Fibroblast of the aortic adventitia (primary cell): ENCODE results near the gene MAP3K12. TPM values are rescaled to one million over a fixed set of nuclear protein-coding genes. Genes with fewer than 3 reads are reported as not detected.

Source experiments
- DNase-seq: peaks from one replicate; pipeline ENCODE4 v3.0.0-alpha.2; 2010; ENCODE audit warnings: low read depth
- H3K4me3 ChIP-seq: 2 replicates; pipeline ENCODE4 v1.5.1; 2011; ENCODE audit warnings: low read depth, mild to moderate bottlenecking, control low read depth, low read length, moderate library complexity
- total RNA-seq: library from RNA; depleted of rRNA; stranded (reverse); fragments of >200 nt; gene quantifications from 2 replicates; pipeline ENCODE4 v1.2.3, GENCODE V29; 2012; ENCODE audit warnings: low replicate concordance
- TF ChIP-seq, protein P1 (sequence below): IDR thresholded peaks from 2 replicates; pipeline ENCODE4 v1.5.1; 2011; ENCODE audit warnings: mild to moderate bottlenecking, low read length, control low read depth, inconsistent platforms; ENCODE audit not compliant: insufficient read depth

MAP3K12 gene
- total RNA-seq, 1 donor, result 32.1 TPM

- DNase-seq, result peak; percentile 69
- TF ChIP-seq, protein P1, sequence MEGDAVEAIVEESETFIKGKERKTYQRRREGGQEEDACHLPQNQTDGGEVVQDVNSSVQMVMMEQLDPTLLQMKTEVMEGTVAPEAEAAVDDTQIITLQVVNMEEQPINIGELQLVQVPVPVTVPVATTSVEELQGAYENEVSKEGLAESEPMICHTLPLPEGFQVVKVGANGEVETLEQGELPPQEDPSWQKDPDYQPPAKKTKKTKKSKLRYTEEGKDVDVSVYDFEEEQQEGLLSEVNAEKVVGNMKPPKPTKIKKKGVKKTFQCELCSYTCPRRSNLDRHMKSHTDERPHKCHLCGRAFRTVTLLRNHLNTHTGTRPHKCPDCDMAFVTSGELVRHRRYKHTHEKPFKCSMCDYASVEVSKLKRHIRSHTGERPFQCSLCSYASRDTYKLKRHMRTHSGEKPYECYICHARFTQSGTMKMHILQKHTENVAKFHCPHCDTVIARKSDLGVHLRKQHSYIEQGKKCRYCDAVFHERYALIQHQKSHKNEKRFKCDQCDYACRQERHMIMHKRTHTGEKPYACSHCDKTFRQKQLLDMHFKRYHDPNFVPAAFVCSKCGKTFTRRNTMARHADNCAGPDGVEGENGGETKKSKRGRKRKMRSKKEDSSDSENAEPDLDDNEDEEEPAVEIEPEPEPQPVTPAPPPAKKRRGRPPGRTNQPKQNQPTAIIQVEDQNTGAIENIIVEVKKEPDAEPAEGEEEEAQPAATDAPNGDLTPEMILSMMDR, result no peak
- H3K4me3 ChIP-seq, result no peak overlapping the region
Observed at GRCh38 chr12:53505086-53505485, 5.8 kb upstream of the MAP3K12 start.

DNA sequence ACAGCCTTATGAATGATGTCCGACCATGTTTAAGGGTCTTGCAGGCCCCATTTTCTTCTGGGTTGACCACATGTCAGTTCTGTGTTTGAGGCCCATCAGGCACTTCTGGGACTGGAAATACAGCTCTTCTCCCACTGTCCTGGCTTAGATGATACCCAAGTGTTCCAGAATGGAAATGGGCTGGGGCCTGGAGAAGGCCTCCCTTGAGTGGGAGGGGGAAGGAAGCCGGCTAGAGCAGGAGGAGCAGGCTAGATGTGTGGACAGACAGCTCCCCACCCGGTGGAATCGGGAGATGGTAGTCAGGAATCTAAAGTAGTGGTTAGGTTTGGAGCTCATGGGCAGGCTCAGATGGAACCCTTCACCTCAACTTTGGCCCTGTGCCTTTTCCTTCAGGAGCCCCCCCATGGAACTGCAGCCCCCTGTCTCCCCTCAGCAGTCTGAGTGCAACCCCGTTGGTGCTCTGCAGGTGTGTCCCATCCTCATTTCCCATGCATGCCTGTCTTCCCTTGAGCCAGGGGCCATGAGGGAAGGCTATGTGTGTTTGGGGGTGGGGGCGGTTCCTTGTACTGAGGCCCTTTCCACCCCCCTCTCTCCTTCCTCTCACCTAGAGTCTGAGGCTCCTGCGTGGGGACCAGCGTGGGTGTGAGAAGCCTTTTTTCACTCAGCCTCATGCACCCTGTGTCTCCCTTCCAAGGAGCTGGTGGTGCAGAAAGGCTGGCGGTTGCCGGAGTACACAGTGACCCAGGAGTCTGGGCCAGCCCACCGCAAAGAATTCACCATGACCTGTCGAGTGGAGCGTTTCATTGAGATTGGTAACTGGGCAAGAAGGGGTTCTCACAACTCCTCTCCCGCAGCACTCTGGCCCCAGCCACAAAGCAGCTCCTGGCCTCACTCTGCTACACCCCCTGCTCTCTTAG, 5.0 kb upstream of the MAP3K12 start:
- no peak overlapping the region for H3K4me3 ChIP-seq
- TF ChIP-seq, protein P1, result peak; percentile 9
- DNase-seq, result no peak

DNA sequence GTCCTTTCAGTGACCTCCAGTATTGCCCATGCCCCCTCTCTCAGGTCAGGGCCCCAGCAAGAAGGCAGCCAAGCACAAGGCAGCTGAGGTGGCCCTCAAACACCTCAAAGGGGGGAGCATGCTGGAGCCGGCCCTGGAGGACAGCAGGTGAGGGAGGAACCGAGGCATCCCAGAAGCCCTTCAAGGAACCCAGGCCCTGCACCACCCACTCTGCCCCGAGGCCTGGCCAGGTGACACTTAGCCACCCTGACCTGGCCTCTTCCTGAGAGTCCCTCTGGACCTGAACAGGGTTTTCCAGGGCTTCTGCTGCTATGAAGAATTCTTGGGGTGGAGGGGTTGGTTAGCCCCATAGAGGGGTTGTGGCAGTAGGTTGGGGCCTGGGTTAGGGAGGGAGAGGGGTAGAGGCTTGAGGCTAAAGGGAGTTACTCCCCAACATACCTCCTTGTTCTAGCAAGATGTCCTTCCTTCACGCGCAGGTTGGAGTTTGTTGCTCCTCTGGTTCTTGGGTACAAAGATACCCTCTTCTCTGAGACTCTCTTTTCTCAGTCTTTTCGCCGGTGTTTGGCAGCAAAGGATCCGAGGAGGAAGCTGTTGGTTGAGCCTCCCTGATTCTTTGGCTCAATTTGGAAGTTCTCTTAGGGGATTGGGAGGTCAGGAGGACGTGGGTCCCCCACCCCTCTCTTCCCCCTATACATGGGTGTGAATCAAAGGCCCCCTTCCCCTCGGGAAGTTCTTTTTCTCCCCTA, 3.9 kb upstream of the MAP3K12 start:
- no peak for DNase-seq
- H3K4me3 ChIP-seq, result peak overlapping the region; percentile 44
- TF ChIP-seq, protein P1, result no peak

DNA sequence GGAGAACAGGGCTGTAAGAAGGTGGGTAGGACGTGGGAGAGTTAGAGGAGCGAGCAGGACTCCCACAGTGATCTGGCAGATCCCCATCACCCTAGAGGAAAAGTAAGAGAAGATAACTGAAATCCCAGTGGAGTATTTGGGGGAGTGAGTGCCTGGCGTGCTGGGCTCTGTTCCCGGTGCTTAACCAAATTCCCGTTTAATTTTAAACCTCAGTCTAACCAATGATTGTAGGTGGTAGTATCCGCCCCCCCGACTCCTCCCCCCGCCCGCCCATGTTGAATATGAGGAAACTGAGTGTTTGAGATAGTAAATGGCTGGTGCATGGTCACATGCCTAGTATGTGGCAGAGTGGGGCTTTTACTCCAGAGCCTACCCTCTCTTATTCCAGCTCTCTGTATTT, 3.1 kb upstream of the MAP3K12 start:
- TF ChIP-seq, protein P1, result no peak
- peak; percentile 86 for DNase-seq
- peak overlapping the region; percentile 80 for H3K4me3 ChIP-seq

DNA sequence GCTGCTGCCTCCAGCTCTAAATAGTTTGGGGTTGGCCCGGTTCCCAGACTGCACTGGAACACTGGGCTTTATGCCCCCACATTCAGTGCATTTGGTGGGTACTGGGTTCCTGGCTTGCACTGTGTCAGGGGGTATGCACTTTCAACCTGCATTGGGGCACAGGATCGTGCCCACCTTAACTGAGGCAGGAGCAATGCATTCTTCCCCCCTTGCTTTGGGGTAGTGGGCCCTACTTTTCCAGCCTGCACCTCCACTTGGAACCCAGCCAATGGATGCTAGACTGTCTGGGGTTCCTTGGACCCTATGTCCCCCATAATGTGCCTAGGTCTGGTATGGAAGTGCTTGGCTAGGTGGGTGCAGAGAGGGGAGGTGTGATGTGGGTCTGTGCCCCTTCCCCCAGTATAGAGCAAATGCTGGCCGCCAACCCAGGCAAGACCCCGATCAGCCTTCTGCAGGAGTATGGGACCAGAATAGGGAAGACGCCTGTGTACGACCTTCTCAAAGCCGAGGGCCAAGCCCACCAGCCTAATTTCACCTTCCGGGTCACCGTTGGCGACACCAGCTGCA, 2.4 kb upstream of the MAP3K12 start:
- H3K4me3 ChIP-seq, result peak overlapping the region; percentile 80
- TF ChIP-seq, protein P1, result no peak
- DNase-seq, result no peak

DNA sequence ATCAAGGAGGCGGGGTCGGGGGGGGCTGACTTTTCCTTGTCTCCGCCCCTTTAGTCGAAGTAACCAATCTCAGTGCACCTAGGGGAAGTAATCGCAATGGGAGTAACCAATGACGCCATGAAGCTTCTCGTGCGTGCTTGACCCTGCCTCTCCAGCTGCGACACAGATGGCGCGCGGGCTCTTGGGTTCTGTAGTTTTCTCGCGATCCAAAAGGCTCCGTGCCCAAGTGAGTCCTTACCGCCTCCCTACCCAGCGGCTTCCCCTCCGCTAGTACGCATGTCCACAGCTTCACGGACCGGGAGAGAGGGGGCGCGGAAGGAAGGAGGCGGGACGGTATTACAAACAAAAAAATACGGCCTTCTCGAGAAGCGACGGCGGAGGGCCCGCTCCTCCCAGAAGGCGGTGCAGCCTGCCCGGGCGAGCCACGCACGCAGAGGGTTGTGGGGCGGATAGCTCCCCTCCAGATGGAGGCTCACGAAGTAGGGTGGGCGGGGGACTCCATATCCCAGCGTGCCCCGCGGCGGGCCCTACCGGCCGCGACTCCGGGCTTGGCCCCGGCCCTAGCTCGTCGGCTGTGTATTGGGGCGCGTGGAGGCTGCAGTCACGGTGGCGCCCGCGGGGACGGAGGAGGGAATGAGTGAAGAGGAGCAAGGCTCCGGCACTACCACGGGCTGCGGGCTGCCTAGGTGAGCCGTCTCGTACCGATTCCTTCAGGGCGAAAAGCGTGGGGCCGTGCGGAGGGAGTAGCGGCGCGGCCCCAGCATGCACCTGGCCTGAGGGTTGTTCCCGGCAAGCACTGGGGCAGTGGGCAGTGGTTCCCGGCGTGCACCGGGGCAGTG, 1.7 kb upstream of the MAP3K12 start, which contains the start of gene TARBP2:
TARBP2 (plus strand) TSS at position 508 of the 839 bp plus-strand sequence; CDS start at position 634, 126 bp downstream.
- H3K4me3 ChIP-seq, result peak within 1 kb of the TSS; percentile 91
- DNase-seq, result peak; percentile 100
- TF ChIP-seq, protein P1, result no peak
